GM19351 (cell line): Measurements from ENCODE around the gene SPSB4.
"Not testable (repeated sequence)": the region's sequence is repeated elsewhere in the genome, so short reads cannot be mapped to it uniquely, and the experiment has no call there.

Experiments
- ATAC-seq: cut with Tn5 transposase; IDR thresholded peaks from one replicate; pipeline ENCODE4 v1.9.1; 2021; ENCODE audit warnings: mild to moderate bottlenecking, moderate library complexity; ENCODE audit not compliant: unreplicated experiment

SPSB4 gene

GRCh38 chr3:141050576-141051442 is at the start of gene SPSB4:
Gene SPSB4, plus strand, starts transcription at chr3:141051347. Its CDS starts 14,758 bp downstream, at chr3:141066105.
- no peak for ATAC-seq

GRCh38 chr3:141006344-141006743 is 44.8 kb upstream of the SPSB4 start:
- no peak for ATAC-seq

- ATAC-seq = no peak
Measured at GRCh38 chr3:141009496-141009895, 41.7 kb upstream of the SPSB4 start.

- ATAC-seq = peak; percentile 71
Measured at GRCh38 chr3:141011232-141011996, 39.7 kb upstream of the SPSB4 start.

- no peak for ATAC-seq
Measured at GRCh38 chr3:141011997-141012262, 39.2 kb upstream of the SPSB4 start.

GRCh38 chr3:141012571-141012970 is 38.6 kb upstream of the SPSB4 start:
- no peak for ATAC-seq

- ATAC-seq = no peak
Measured at GRCh38 chr3:141015481-141015880, 35.7 kb upstream of the SPSB4 start.

- not testable (repeated sequence) for ATAC-seq
Measured at GRCh38 chr3:141017366-141018322, 33.5 kb upstream of the SPSB4 start.

GRCh38 chr3:141019244-141019643 is 31.9 kb upstream of the SPSB4 start:
- ATAC-seq = no peak

- no peak for ATAC-seq
Measured at GRCh38 chr3:141020143-141020830, 30.9 kb upstream of the SPSB4 start.

GRCh38 chr3:141021261-141021660 is 29.9 kb upstream of the SPSB4 start:
- ATAC-seq = no peak

- ATAC-seq = no peak
Measured at GRCh38 chr3:141030296-141030695, 20.9 kb upstream of the SPSB4 start.

- no peak for ATAC-seq
Measured at GRCh38 chr3:141039589-141039988, 11.6 kb upstream of the SPSB4 start.

- ATAC-seq = no peak
Measured at GRCh38 chr3:141044695-141045641, 6.2 kb upstream of the SPSB4 start.

GRCh38 chr3:141045849-141046248 is 5.3 kb upstream of the SPSB4 start:
- ATAC-seq = no peak

GRCh38 chr3:141047168-141047567 is 4.0 kb upstream of the SPSB4 start:
- ATAC-seq = no peak

GRCh38 chr3:141049681-141050080 is 1.5 kb upstream of the SPSB4 start:
- no peak for ATAC-seq

GRCh38 chr3:141051443-141052200 is 475 bp downstream of the SPSB4 start:
- no peak for ATAC-seq
